Measurements from ENCODE around the gene NR2E1.

Gene NR2E1

GRCh38 chr6:108179741-108180140 is 13.9 kb downstream of the NR2E1 start:
- TF ChIP-seq, protein P1, sequence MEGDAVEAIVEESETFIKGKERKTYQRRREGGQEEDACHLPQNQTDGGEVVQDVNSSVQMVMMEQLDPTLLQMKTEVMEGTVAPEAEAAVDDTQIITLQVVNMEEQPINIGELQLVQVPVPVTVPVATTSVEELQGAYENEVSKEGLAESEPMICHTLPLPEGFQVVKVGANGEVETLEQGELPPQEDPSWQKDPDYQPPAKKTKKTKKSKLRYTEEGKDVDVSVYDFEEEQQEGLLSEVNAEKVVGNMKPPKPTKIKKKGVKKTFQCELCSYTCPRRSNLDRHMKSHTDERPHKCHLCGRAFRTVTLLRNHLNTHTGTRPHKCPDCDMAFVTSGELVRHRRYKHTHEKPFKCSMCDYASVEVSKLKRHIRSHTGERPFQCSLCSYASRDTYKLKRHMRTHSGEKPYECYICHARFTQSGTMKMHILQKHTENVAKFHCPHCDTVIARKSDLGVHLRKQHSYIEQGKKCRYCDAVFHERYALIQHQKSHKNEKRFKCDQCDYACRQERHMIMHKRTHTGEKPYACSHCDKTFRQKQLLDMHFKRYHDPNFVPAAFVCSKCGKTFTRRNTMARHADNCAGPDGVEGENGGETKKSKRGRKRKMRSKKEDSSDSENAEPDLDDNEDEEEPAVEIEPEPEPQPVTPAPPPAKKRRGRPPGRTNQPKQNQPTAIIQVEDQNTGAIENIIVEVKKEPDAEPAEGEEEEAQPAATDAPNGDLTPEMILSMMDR (IDR thresholded peaks at IDR 0.05; ENCODE audit: insufficient read depth, low read depth, low read length, missing control alignments) = no peak
- no peak for DNase-seq (ENCODE audit: low read depth)
- no peak overlapping the region for H3K4me3 ChIP-seq (ENCODE audit: low read length)

GRCh38 chr6:108180266-108180665 is 14.4 kb downstream of the NR2E1 start:
- TF ChIP-seq, protein P1 (IDR thresholded peaks at IDR 0.05; ENCODE audit: insufficient read depth, low read depth, low read length, missing control alignments) = no peak
- DNase-seq (ENCODE audit: low read depth) = no peak
- H3K4me3 ChIP-seq (ENCODE audit: low read length) = no peak overlapping the region

DNA sequence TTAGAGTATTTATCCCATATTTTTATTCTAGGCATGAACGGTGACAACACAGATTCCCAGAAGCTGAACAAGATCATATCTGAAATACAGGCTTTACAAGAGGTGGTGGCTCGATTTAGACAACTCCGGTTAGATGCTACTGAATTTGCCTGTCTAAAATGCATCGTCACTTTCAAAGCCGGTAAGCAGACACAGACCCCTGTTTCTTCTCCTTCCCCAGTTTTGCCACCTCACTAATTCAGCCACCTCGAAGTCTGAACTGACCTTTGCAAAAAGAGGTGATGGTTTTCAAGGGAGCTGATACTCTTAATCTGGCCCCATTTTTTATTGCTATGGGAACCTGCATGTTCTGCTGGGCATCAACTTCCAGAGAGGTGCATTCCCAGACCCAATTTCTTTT is 15.0 kb downstream of the NR2E1 start:
- no peak for DNase-seq (ENCODE audit: low read depth)
- TF ChIP-seq, protein P1 (IDR thresholded peaks at IDR 0.05; ENCODE audit: insufficient read depth, low read depth, low read length, missing control alignments) = no peak
- H3K4me3 ChIP-seq (ENCODE audit: low read length) = no peak overlapping the region

DNA sequence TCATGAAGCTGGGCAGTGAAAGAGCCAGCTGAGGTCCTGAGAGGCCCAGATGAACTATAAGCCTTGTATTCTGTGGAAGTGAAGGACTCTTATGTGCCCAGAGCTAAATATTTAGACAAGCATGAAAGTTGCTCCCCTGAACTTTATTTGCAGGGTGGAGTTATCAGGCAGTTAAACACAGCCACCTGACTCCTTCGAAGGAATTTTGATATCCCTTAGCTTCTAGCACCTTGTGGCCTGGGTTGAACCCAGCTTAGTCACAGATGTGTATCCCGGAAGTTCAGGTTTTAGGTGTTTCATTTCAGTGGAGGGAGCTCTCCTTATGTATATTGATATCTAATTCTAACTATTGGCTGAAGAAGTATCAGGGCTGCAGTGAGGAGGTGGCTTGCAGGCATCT is 20.4 kb downstream of the NR2E1 start:
- peak; percentile 26 for DNase-seq (ENCODE audit: low read depth)
- H3K4me3 ChIP-seq (ENCODE audit: low read length) = no peak overlapping the region
- TF ChIP-seq, protein P1 (IDR thresholded peaks at IDR 0.05; ENCODE audit: insufficient read depth, low read depth, low read length, missing control alignments) = no peak

DNA sequence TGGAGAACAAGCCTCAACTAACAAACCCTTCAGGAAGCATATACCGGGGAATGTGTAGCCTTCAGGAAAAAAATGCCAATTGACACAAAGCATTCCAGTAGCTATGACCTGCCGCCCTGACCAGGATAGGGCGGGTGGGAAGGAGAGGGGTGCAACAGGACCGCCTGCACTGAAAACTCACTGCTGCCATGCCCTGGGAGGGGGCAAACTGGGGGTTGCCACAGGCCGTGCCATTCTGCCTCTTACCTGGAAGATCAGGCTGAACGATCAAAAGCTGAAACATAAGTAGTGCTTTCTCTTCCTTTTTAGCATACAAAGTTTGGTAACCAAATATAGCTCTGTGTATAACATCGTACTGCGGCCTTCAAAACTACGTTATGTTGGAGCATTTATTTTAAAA is 21.7 kb downstream of the NR2E1 start:
- H3K4me3 ChIP-seq (ENCODE audit: low read length) = no peak overlapping the region
- TF ChIP-seq, protein P1 (IDR thresholded peaks at IDR 0.05; ENCODE audit: insufficient read depth, low read depth, low read length, missing control alignments) = no peak
- no peak for DNase-seq (ENCODE audit: low read depth)

GRCh38 chr6:108193131-108193530 is 27.3 kb downstream of the NR2E1 start:
- H3K4me3 ChIP-seq (ENCODE audit: low read length) = no peak overlapping the region
- TF ChIP-seq, protein P1 (IDR thresholded peaks at IDR 0.05; ENCODE audit: insufficient read depth, low read depth, low read length, missing control alignments) = no peak
- peak; percentile 29 for DNase-seq (ENCODE audit: low read depth)

DNA sequence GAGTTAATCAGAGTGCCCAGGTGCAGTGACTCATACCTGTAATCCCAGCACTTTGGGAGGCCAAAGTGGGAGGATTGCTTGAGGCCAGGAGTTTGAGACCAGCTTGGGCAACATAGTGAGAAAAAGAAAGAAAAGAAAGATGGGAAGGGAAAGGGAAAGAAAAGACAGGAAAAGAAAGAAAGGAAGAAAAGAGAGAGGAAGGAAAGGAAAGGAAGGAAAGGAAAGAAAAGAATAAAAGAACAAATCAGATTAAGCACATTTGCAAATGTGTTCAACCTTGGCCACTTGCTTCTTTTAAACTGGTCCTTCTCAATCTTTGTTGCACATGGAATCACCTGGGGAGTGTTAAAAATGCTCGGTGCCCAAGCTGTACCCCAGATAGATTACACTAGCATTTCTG is 28.0 kb downstream of the NR2E1 start:
- H3K4me3 ChIP-seq (ENCODE audit: low read length) = no peak overlapping the region
- TF ChIP-seq, protein P1 (IDR thresholded peaks at IDR 0.05; ENCODE audit: insufficient read depth, low read depth, low read length, missing control alignments) = no peak
- DNase-seq (ENCODE audit: low read depth) = no peak

Data from epithelial cell of esophagus (primary cell).